ENCODE measurements around the gene LGALS13.

LGALS13 gene

DNA sequence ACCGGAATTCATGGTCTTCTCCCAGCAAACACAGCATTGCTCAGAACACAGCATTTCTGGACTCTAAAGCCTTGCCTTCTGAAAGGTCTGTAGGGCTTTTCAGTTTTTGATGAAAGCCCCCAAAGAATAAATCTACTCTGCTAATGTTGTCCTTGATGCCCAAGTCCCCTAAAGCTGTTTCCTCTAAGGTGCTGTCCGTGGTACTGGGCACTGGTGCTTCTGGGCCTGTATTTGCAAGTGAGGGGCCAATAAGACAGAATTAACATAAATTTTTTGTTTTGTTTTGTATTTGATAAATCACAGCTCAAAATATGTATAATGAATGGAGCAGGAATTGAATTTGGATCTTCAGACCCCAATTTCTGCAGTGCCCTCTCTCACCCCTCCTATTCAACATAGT, 12.1 kb upstream of the LGALS13 start:
- H3K4me3 ChIP-seq (replicated peaks; ENCODE audit: low read depth, low read length): no peak overlapping the region
- TF ChIP-seq, protein P1, sequence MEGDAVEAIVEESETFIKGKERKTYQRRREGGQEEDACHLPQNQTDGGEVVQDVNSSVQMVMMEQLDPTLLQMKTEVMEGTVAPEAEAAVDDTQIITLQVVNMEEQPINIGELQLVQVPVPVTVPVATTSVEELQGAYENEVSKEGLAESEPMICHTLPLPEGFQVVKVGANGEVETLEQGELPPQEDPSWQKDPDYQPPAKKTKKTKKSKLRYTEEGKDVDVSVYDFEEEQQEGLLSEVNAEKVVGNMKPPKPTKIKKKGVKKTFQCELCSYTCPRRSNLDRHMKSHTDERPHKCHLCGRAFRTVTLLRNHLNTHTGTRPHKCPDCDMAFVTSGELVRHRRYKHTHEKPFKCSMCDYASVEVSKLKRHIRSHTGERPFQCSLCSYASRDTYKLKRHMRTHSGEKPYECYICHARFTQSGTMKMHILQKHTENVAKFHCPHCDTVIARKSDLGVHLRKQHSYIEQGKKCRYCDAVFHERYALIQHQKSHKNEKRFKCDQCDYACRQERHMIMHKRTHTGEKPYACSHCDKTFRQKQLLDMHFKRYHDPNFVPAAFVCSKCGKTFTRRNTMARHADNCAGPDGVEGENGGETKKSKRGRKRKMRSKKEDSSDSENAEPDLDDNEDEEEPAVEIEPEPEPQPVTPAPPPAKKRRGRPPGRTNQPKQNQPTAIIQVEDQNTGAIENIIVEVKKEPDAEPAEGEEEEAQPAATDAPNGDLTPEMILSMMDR (IDR thresholded peaks at IDR 0.05; ENCODE audit: low read length, missing control alignments): no peak
- peak; percentile 18 for DNase-seq (ENCODE audit: low read depth)

DNA sequence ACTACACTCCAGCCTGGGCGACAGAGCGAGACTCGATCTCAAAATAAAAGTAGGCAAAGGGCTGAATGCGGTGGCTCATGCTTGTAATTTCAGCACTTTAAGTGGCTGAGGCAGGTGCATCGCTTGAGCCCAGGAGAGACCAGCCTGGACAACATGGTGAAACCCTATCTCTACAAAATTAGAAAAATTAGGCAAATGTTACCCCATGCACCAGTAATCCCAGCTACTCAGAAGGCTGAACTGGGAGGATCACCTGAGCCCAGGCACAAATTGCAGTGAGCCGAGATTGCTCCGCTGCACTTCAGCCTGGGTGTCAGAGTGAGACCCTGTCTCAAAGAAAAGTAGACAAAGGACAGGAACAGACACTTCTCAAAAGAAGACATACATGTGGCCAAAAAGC, 9.9 kb upstream of the LGALS13 start:
- TF ChIP-seq, protein P1 (IDR thresholded peaks at IDR 0.05; ENCODE audit: low read length, missing control alignments): no peak
- no peak overlapping the region for H3K4me3 ChIP-seq (replicated peaks; ENCODE audit: low read depth, low read length)

DNA sequence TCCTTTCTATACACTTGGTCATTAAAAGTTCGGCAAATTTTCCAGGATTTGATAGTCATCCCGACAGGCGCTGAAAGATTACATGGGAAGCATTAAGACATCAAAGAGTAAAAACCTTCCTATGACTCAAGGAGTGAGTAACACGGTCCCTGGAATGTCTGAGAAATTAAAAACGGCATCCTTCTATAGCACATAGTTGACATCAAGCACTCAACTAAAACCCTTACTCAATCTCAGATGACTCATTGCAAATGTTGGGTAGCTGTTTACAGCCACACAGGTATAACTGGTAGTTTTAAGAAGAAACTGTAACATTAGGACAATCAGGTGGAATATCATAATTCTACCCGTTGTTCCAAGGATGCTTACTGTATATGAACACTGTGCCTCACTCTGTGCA, 6.4 kb upstream of the LGALS13 start:
- H3K4me3 ChIP-seq (replicated peaks; ENCODE audit: low read depth, low read length): no peak overlapping the region
- DNase-seq (ENCODE audit: low read depth): no peak
- TF ChIP-seq, protein P1 (IDR thresholded peaks at IDR 0.05; ENCODE audit: low read length, missing control alignments): no peak

More for the DNA sequence above, 9.9 kb upstream of the LGALS13 start:
- no peak for DNase-seq (ENCODE audit: low read depth)

DNA sequence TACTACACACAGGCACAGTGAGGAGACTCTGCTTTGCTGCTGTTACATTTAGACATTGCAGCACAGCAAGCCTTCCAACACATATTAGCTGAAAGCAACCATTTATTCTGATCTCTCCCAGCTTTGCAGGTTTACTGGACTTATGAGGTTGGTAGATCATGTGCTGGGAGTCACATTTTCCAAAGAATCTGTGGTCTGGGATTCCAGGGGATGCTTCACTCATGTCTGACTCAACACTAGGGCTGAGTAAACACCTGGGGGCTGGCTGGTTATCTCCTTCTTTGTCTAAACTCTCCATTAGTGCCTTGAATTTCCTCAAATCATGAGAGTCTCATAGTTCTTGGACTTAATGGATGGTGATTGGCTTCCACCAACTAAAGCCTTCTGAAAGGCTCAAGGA, 5.4 kb upstream of the LGALS13 start:
- DNase-seq (ENCODE audit: low read depth): no peak
- TF ChIP-seq, protein P1 (IDR thresholded peaks at IDR 0.05; ENCODE audit: low read length, missing control alignments): no peak
- H3K4me3 ChIP-seq (replicated peaks; ENCODE audit: low read depth, low read length): no peak overlapping the region

DNA sequence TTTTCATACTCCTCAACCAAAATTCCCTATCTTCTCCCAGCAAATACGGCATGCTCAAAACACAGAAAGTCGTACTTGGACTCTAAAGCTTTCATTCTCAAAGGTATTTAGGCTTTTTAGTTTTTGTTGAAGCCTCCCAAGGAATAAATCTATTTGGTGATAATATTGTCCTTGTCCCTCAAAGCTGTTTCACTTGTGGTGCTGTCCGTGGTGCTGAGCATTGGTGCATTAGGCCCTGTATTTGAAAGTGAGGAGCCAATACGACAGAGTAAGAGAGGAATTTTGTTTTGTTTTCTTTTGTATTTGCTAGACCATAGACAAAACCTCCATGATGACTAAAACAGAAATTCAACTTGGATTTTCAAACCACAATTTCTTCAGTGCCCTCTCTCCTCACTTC, 3.2 kb upstream of the LGALS13 start:
- H3K4me3 ChIP-seq (replicated peaks; ENCODE audit: low read depth, low read length): no peak overlapping the region
- TF ChIP-seq, protein P1 (IDR thresholded peaks at IDR 0.05; ENCODE audit: low read length, missing control alignments): no peak
- peak; percentile 46 for DNase-seq (ENCODE audit: low read depth)

DNA sequence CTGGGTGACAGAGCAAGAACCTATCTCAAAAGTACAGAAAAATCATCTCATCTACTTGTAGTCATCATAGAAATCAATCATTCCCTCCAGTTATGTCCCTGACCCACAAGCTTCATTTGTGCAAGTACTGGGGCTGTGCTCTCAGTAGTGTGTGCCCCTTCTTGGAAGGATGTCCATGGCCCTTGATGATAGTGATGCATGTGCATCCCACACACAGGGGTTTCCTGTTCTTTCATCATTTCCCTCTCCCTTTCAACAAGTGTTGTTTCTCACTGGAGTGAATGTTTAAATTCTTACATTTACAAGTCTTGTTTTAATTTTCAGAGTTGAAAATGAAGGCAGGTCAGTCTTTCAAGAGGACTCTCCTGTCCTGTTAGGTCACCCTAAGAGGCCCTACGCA, 1.5 kb downstream of the LGALS13 start:
- no peak overlapping the region for H3K4me3 ChIP-seq (replicated peaks; ENCODE audit: low read depth, low read length)
- TF ChIP-seq, protein P1 (IDR thresholded peaks at IDR 0.05; ENCODE audit: low read length, missing control alignments): no peak
- DNase-seq (ENCODE audit: low read depth): no peak

DNA sequence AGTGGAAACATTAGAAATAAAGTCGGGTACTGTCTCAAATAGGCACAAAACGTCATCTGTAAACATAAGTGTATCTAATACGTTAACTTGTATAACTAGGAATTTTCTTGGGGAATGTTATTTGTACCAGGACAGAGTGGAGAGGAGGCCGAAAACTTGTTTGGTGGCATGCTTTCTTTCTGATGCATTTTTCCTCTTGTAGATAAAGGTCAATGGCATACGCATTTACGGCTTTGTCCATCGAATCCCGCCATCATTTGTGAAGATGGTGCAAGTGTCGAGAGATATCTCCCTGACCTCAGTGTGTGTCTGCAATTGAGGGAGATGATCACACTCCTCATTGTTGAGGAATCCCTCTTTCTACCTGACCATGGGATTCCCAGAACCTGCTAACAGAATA, 4.7 kb downstream of the LGALS13 start:
- H3K4me3 ChIP-seq (replicated peaks; ENCODE audit: low read depth, low read length): no peak overlapping the region
- DNase-seq (ENCODE audit: low read depth): no peak
- TF ChIP-seq, protein P1 (IDR thresholded peaks at IDR 0.05; ENCODE audit: low read length, missing control alignments): no peak

Data from fibroblast of pulmonary artery (primary cell).